Measurements from ENCODE around the gene RBM4B.
A peak's percentile ranks its signal among the peaks of the same experiment; 100 is the strongest.

Gene RBM4B

GRCh38 chr11:66720223-66720898, 42.7 kb upstream of the RBM4B start:
- ATAC-seq, result peak; percentile 98
- TF ChIP-seq GLIS3 (CRISPR knock-in tag; IDR thresholded peaks at IDR 0.05) (no peak), CSDC2 (CRISPR knock-in tag; IDR thresholded peaks at IDR 0.05) (no peak), ZFP30 (CRISPR knock-in tag; IDR thresholded peaks at IDR 0.05) (no peak), ZNF565 (CRISPR knock-in tag; conservative IDR thresholded peaks at IDR 0.05; ENCODE audit: low read depth) (no peak), ARNTL (CRISPR knock-in tag; IDR thresholded peaks at IDR 0.05; ENCODE audit: borderline replicate concordance, low read depth) (no peak), ZFP3 (CRISPR knock-in tag; IDR thresholded peaks at IDR 0.05) (no peak), ZNF8 (CRISPR knock-in tag; IDR thresholded peaks at IDR 0.05) (no peak), RARB (CRISPR knock-in tag; IDR thresholded peaks at IDR 0.05) (no peak), ESRRG (CRISPR knock-in tag; IDR thresholded peaks at IDR 0.05) (no peak), ZC3H10 (CRISPR knock-in tag; IDR thresholded peaks at IDR 0.05) (no peak), PATZ1 (CRISPR knock-in tag; IDR thresholded peaks at IDR 0.05; ENCODE audit: borderline replicate concordance) (no peak), POU6F1 (CRISPR knock-in tag; IDR thresholded peaks at IDR 0.05; ENCODE audit: borderline replicate concordance, low read depth) (no peak), TSHZ2 (CRISPR knock-in tag; IDR thresholded peaks at IDR 0.05) (no peak), TOX (CRISPR knock-in tag; IDR thresholded peaks at IDR 0.05; ENCODE audit: borderline replicate concordance) (no peak)

GRCh38 chr11:66719111-66719872, 41.6 kb upstream of the RBM4B start:
- TF ChIP-seq ISL1 (CRISPR knock-in tag; IDR thresholded peaks at IDR 0.05), result no peak
- TF ChIP-seq CSRNP3 (CRISPR knock-in tag; IDR thresholded peaks at IDR 0.05), result no peak
- no peak for TF ChIP-seq BACH2 (CRISPR knock-in tag; IDR thresholded peaks at IDR 0.05; ENCODE audit: borderline replicate concordance)
- TF ChIP-seq ZNF70 (CRISPR knock-in tag; IDR thresholded peaks at IDR 0.05), result no peak
- TF ChIP-seq PPARA (CRISPR knock-in tag; IDR thresholded peaks at IDR 0.05; ENCODE audit: borderline replicate concordance), result no peak
- TF ChIP-seq ZNF8 (CRISPR knock-in tag; IDR thresholded peaks at IDR 0.05), result no peak
- no peak for TF ChIP-seq PATZ1 (CRISPR knock-in tag; IDR thresholded peaks at IDR 0.05; ENCODE audit: borderline replicate concordance)
- no peak for TF ChIP-seq TCF4 (CRISPR knock-in tag; IDR thresholded peaks at IDR 0.05; ENCODE audit: borderline replicate concordance)
- no peak for TF ChIP-seq GLIS3 (CRISPR knock-in tag; IDR thresholded peaks at IDR 0.05)
- no peak for ATAC-seq

Data from SK-N-SH treated with all-trans-retinoic acid at 6 μM for 48 hours (cell line).